ENCODE results near the gene ZNF385C. TPM values are rescaled to one million over a fixed set of nuclear protein-coding genes. Genes with fewer than 3 reads are reported as not detected.
"Not testable (repeated sequence)": the region's sequence is repeated elsewhere in the genome, so short reads cannot be mapped to it uniquely, and the experiment has no call there.

ZNF385C gene
- polyA plus RNA-seq, 3 donors from 2014 or later = 0.44 TPM; not detected in 2

- Mint-ChIP-seq H3K27me3 (ENCODE audit: low read depth in 3 of 3) (peaks cover 0 to 3% (median 2%) of the 10 kb centered on the region in 3 donors), H3K27ac (no peak overlapping the region), H3K36me3 (no peaks in the 10 kb centered on the region), H3K4me3 (no peak overlapping the region), H3K4me1 (no peaks in the 10 kb centered on the region), H3K9me3 (no peaks in the 10 kb centered on the region)
- no peak for DNase-seq
These were observed 59.9 kb downstream of the ZNF385C start for GRCh38 chr17:42038221-42038973.

GRCh38 chr17:42034059-42034458 lies 64.2 kb downstream of the ZNF385C start:
- no peak overlapping the region for H3K27ac Mint-ChIP-seq
- H3K36me3 Mint-ChIP-seq = no peaks in the 10 kb centered on the region
- no peaks in the 10 kb centered on the region for H3K9me3 Mint-ChIP-seq
- peaks cover 0 to 5% (median 2%) of the 10 kb centered on the region in 3 donors for H3K27me3 Mint-ChIP-seq (ENCODE audit: low read depth in 3 of 3)
- no peak overlapping the region for H3K4me3 Mint-ChIP-seq
- no peaks in the 10 kb centered on the region for H3K4me1 Mint-ChIP-seq
- DNase-seq = no peak

GRCh38 chr17:42031584-42031983 lies 66.7 kb downstream of the ZNF385C start:
- H3K27ac Mint-ChIP-seq = peak overlapping the region in 1 of 6 donors; percentile 35
- H3K9me3 Mint-ChIP-seq = no peaks in the 10 kb centered on the region
- H3K4me1 Mint-ChIP-seq = no peaks in the 10 kb centered on the region
- no peak for DNase-seq
- peaks cover 2 to 5% (median 2%) of the 10 kb centered on the region in 3 donors for H3K27me3 Mint-ChIP-seq (ENCODE audit: low read depth in 3 of 3)
- no peak overlapping the region for H3K4me3 Mint-ChIP-seq
- no peaks in the 10 kb centered on the region for H3K36me3 Mint-ChIP-seq

GRCh38 chr17:42028791-42029127 lies 69.5 kb downstream of the ZNF385C start:
- H3K4me3 Mint-ChIP-seq = no peak overlapping the region
- no peak for DNase-seq
- H3K27ac Mint-ChIP-seq = no peak overlapping the region
- peaks cover 5 to 6% of the 10 kb centered on the region in 2 donors for H3K4me1 Mint-ChIP-seq
- peaks cover 3 to 4% (median 3%) of the 10 kb centered on the region in 3 donors for H3K36me3 Mint-ChIP-seq
- peaks cover 2 to 7% (median 2%) of the 10 kb centered on the region in 3 donors for H3K27me3 Mint-ChIP-seq (ENCODE audit: low read depth in 3 of 3)
- no peaks in the 10 kb centered on the region for H3K9me3 Mint-ChIP-seq

- DNase-seq = no peak
- H3K4me1 Mint-ChIP-seq = peaks cover 5 to 6% of the 10 kb centered on the region in 2 donors
- no peaks in the 10 kb centered on the region for H3K9me3 Mint-ChIP-seq
- H3K27ac Mint-ChIP-seq = no peak overlapping the region
- H3K27me3 Mint-ChIP-seq (ENCODE audit: low read depth in 3 of 3) = peaks cover 2 to 7% (median 2%) of the 10 kb centered on the region in 3 donors
- peaks cover 3 to 4% (median 3%) of the 10 kb centered on the region in 3 donors for H3K36me3 Mint-ChIP-seq
- no peak overlapping the region for H3K4me3 Mint-ChIP-seq
These were observed 70.1 kb downstream of the ZNF385C start for GRCh38 chr17:42027961-42028790.

- Mint-ChIP-seq H3K4me1 (peaks cover 5 to 6% of the 10 kb centered on the region in 2 donors), H3K4me3 (no peak overlapping the region), H3K27ac (no peak overlapping the region), H3K27me3 (ENCODE audit: low read depth in 3 of 3) (peaks cover 2 to 9% (median 2%) of the 10 kb centered on the region in 3 donors), H3K36me3 (peaks cover 3 to 4% (median 3%) of the 10 kb centered on the region in 3 donors), H3K9me3 (no peaks in the 10 kb centered on the region)
- DNase-seq = no peak
These were observed 70.7 kb downstream of the ZNF385C start for GRCh38 chr17:42027590-42027889.

GRCh38 chr17:42026857-42027589 lies 71.2 kb downstream of the ZNF385C start:
- H3K4me1 Mint-ChIP-seq = peaks cover 8 to 10% of the 10 kb centered on the region in 2 donors
- no peak for DNase-seq
- peaks cover 2 to 9% (median 2%) of the 10 kb centered on the region in 3 donors for H3K27me3 Mint-ChIP-seq (ENCODE audit: low read depth in 3 of 3)
- no peak overlapping the region for H3K27ac Mint-ChIP-seq
- H3K36me3 Mint-ChIP-seq = peaks cover 3 to 7% (median 4%) of the 10 kb centered on the region in 3 donors
- no peaks in the 10 kb centered on the region for H3K9me3 Mint-ChIP-seq
- H3K4me3 Mint-ChIP-seq = no peak overlapping the region

GRCh38 chr17:42025936-42026335 lies 72.3 kb downstream of the ZNF385C start:
- Mint-ChIP-seq H3K4me3 (no peak overlapping the region), H3K27ac (no peak overlapping the region), H3K9me3 (no peaks in the 10 kb centered on the region), H3K27me3 (ENCODE audit: low read depth in 3 of 3) (peaks cover 2 to 9% (median 2%) of the 10 kb centered on the region in 3 donors), H3K36me3 (peaks cover 3 to 12% (median 4%) of the 10 kb centered on the region in 3 donors), H3K4me1 (peaks cover 15 to 20% of the 10 kb centered on the region in 2 donors)
- DNase-seq = no peak

GRCh38 chr17:42025191-42025579 lies 73.1 kb downstream of the ZNF385C start:
- Mint-ChIP-seq H3K4me1 (peaks cover 23 to 28% of the 10 kb centered on the region in 2 donors), H3K36me3 (peaks cover 3 to 12% (median 4%) of the 10 kb centered on the region in 3 donors), H3K27ac (peak overlapping the region in 1 of 6 donors; percentile 16), H3K9me3 (no peaks in the 10 kb centered on the region), H3K27me3 (ENCODE audit: low read depth in 3 of 3) (peaks cover 2 to 9% (median 2%) of the 10 kb centered on the region in 3 donors), H3K4me3 (no peak overlapping the region)
- no peak for DNase-seq

- no peak overlapping the region for H3K4me3 Mint-ChIP-seq
- DNase-seq = no peak
- H3K9me3 Mint-ChIP-seq = no peaks in the 10 kb centered on the region
- H3K36me3 Mint-ChIP-seq = peaks cover 3 to 12% (median 4%) of the 10 kb centered on the region in 3 donors
- peaks cover 2 to 6% (median 2%) of the 10 kb centered on the region in 3 donors for H3K27me3 Mint-ChIP-seq (ENCODE audit: low read depth in 3 of 3)
- no peak overlapping the region for H3K27ac Mint-ChIP-seq
- H3K4me1 Mint-ChIP-seq = peaks cover 33 to 41% of the 10 kb centered on the region in 2 donors
These were observed 74.5 kb downstream of the ZNF385C start for GRCh38 chr17:42023524-42024349.

- Mint-ChIP-seq H3K36me3 (peaks cover 3 to 12% (median 4%) of the 10 kb centered on the region in 3 donors), H3K27ac (peak overlapping the region in 5 of 6 donors; percentile 67 to 84 (median 69)), H3K4me1 (peaks cover 59 to 70% of the 10 kb centered on the region in 2 donors), H3K4me3 (peak overlapping the region; percentile 91 to 99 (median 92)), H3K27me3 (ENCODE audit: low read depth in 3 of 3) (peaks cover 2 to 12% (median 8%) of the 10 kb centered on the region in 3 donors)
- not testable (repeated sequence) for DNase-seq, H3K9me3 Mint-ChIP-seq
These were observed 77.4 kb downstream of the ZNF385C start for GRCh38 chr17:42020845-42021244.

GRCh38 chr17:42019509-42020404 lies 78.5 kb downstream of the ZNF385C start, which contains the start of gene NKIRAS2:
NKIRAS2 (plus strand) TSS chr17:42020090; CDS start chr17:42021578, 1,488 bp downstream.
- Mint-ChIP-seq H3K9me3 (no peaks in the 10 kb centered on the region), H3K4me1 (peaks cover 66 to 77% of the 10 kb centered on the region in 2 donors), H3K27ac (peak within 1 kb of the TSS; percentile 84 to 98 (median 91)), H3K4me3 (peak within 1 kb of the TSS; percentile 99 to 100 (median 99)), H3K27me3 (ENCODE audit: low read depth in 3 of 3) (peaks cover 7 to 16% (median 14%) of the 10 kb centered on the region in 3 donors), H3K36me3 (peaks cover 1 to 10% (median 1%) of the 10 kb centered on the region in 3 donors)
- peak; percentile 87 to 90 (median 89) for DNase-seq

Measured in immature natural killer cell (primary cell).